SK-N-SH (cell line): ENCODE results near the gene CD36. TPM values are rescaled to one million over a fixed set of nuclear protein-coding genes. Genes with fewer than 3 reads are reported as not detected.

Experiments used
- CTCF ChIA-PET: fragments of 300-600, 350-600 bp; formaldehyde crosslinking; extraction: SDS; loops from one replicate; lab custom pipeline; 2021; lab: Yijun Ruan, JAX
- POLR2A ChIA-PET: fragments of 350-600 bp; sonication (Branson Sonifier 250); formaldehyde crosslinking; extraction: SDS; loops from one replicate; lab custom pipeline; 2020; ENCODE audit warnings: antibody characterized with exemption, inconsistent platforms; lab: Yijun Ruan, JAX
- DNase-seq: peaks from one replicate; pipeline ENCODE4 v3.0.0; 2012
- H2AFZ ChIP-seq: fragments of 200-600 bp; sonication (generic); 2 replicates; pipeline ENCODE4 v1.8.1; 2016; ENCODE audit warnings: antibody characterized with exemption, mild to moderate bottlenecking, low read depth
- H3F3A ChIP-seq: fragments of 200-600 bp; sonication (generic); replicated peaks from 2 replicates; pipeline ENCODE3; 2016; ENCODE audit warnings: antibody characterized with exemption, mild to moderate bottlenecking; ENCODE audit not compliant: insufficient read depth
- H3K27ac ChIP-seq, 2 experiments: fragments of 200-500 bp in 1 of 2; fragments of 200-600 bp in 1 of 2; sonication (Bioruptor generic) in 1 of 2; sonication (generic), shearing (Covaris generic) in 1 of 2; 2 replicates each; pipeline versions ENCODE4 v1.5.1 to v1.6.1; 2014 to 2016; ENCODE audit warnings: low read depth in 2 of 2, inconsistent platforms in 1 of 2, low read length in 1 of 2, mild to moderate bottlenecking in 1 of 2, mixed read lengths in 1 of 2
- H3K27me3 ChIP-seq: fragments of 200-600 bp; sonication (generic), shearing (Covaris generic); 2 replicates; pipeline ENCODE4 v1.6.1; 2016; ENCODE audit warnings: mixed run types; ENCODE audit not compliant: insufficient read depth
- H3K36me3 ChIP-seq, 2 experiments: fragments of 200-500 bp in 1 of 2; fragments of 200-600 bp in 1 of 2; sonication (Bioruptor generic) in 1 of 2; sonication (generic) in 1 of 2; replicated peaks in 1 of 2; 2 replicates each; pipeline versions ENCODE3 to v1.5.1; 2014 to 2016; ENCODE audit warnings: low read length in 1 of 2, mild to moderate bottlenecking in 1 of 2; ENCODE audit not compliant: insufficient read depth in 2 of 2, control insufficient read depth in 1 of 2
- H3K4me1 ChIP-seq, 2 experiments: fragments of 200-500 bp in 1 of 2; fragments of 200-600 bp in 1 of 2; sonication (Bioruptor generic) in 1 of 2; sonication (generic), shearing (Covaris generic) in 1 of 2; 2 replicates each; pipeline versions ENCODE4 v1.5.1 to v1.6.1; 2014 to 2016; ENCODE audit warnings: low read depth in 1 of 2, low read length in 1 of 2, mixed run types in 1 of 2; ENCODE audit not compliant: insufficient read depth in 2 of 2, control insufficient read depth in 1 of 2
- H3K4me2 ChIP-seq: fragments of 200-600 bp; sonication (generic), shearing (Covaris generic); 2 replicates; pipeline ENCODE4 v1.6.1; 2017; ENCODE audit warnings: mixed run types
- H3K4me3 ChIP-seq, 2 experiments: fragments of 200-500 bp in 1 of 2; fragments of 200-600 bp in 1 of 2; sonication (Bioruptor generic) in 1 of 2; sonication (generic), shearing (Covaris generic) in 1 of 2; 2 replicates each; pipeline versions ENCODE4 v1.5.1 to v1.8.1; 2014 to 2016; ENCODE audit warnings: low read depth in 2 of 2, inconsistent platforms in 1 of 2, low read length in 1 of 2, mild to moderate bottlenecking in 1 of 2, mixed read lengths in 1 of 2, moderate library complexity in 1 of 2
- H3K79me2 ChIP-seq: fragments of 200-600 bp; sonication (generic); 2 replicates; pipeline ENCODE4 v1.8.1; 2017; ENCODE audit warnings: mild to moderate bottlenecking; ENCODE audit not compliant: insufficient read depth
- H3K9ac ChIP-seq: fragments of 200-600 bp; sonication (generic); 2 replicates; pipeline ENCODE4 v1.6.1; 2017; ENCODE audit warnings: mixed run types
- H3K9me2 ChIP-seq: fragments of 200-600 bp; sonication (generic); 2 replicates; pipeline ENCODE4 v1.6.1; 2017; ENCODE audit warnings: mixed run types
- H3K9me3 ChIP-seq: fragments of 200-600 bp; sonication (generic); 2 replicates; pipeline ENCODE4 v1.6.1; 2017; ENCODE audit warnings: mixed run types, mild to moderate bottlenecking, moderate library complexity
- H4K20me1 ChIP-seq: fragments of 200-600 bp; sonication (generic); 2 replicates; pipeline ENCODE4 v1.6.1; 2017; ENCODE audit warnings: mild to moderate bottlenecking, mixed run types; ENCODE audit not compliant: insufficient read depth
- CTCF ChIP-seq: fragments of 200-600 bp; sonication (generic); IDR thresholded peaks from 2 replicates; pipeline ENCODE4 v1.6.1; 2017; ENCODE audit warnings: antibody characterized with exemption, mild to moderate bottlenecking, moderate library complexity
- ELF1 ChIP-seq: IDR thresholded peaks from 2 replicates; pipeline ENCODE4 v1.4.0; 2012
- EP300 ChIP-seq, 2 experiments: IDR thresholded peaks; 2 replicates each; pipeline versions ENCODE4 v1.4.0 to v1.6.1; 2012; ENCODE audit warnings: borderline replicate concordance in 1 of 2, low read depth in 1 of 2, low read length in 1 of 2
- EZH2phosphoT487 ChIP-seq: fragments of 200-600 bp; sonication (generic); IDR thresholded peaks from 2 replicates; pipeline ENCODE4 v1.6.1; 2017; ENCODE audit warnings: low read depth, mixed run types, mild to moderate bottlenecking, antibody characterized with exemption, moderate library complexity, borderline replicate concordance
- FOXJ3 ChIP-seq: sonication (generic); formaldehyde crosslinking; IDR thresholded peaks from 2 replicates; pipeline ENCODE4 v1.5.1; 2020; ENCODE audit warnings: mild to moderate bottlenecking, missing genetic modification reagents
- FOXM1 ChIP-seq: IDR thresholded peaks from 2 replicates; pipeline ENCODE4 v1.4.0; 2012; ENCODE audit warnings: low read depth, mild to moderate bottlenecking
- GATA2 ChIP-seq: sonication (generic); formaldehyde crosslinking; IDR thresholded peaks from 2 replicates; pipeline ENCODE4 v1.5.0; 2020; ENCODE audit warnings: mild to moderate bottlenecking, missing genetic modification reagents
- IRF3 ChIP-seq: fragments of 150-350 bp; IDR thresholded peaks from 2 replicates; pipeline ENCODE4 v1.6.1; 2016; ENCODE audit warnings: mild to moderate bottlenecking, low read depth, low read length
- JUND ChIP-seq: IDR thresholded peaks from 2 replicates; pipeline ENCODE4 v1.4.0; 2012
- NRF1 ChIP-seq: IDR thresholded peaks from 2 replicates; pipeline ENCODE4 v1.6.1; 2012; ENCODE audit warnings: low read depth, mild to moderate bottlenecking, low read length
- PBX3 ChIP-seq: IDR thresholded peaks from 2 replicates; pipeline ENCODE4; 2012
- POLR2AphosphoS5 ChIP-seq: IDR thresholded peaks from 2 replicates; pipeline ENCODE4 v1.6.1; 2012; ENCODE audit warnings: low read depth, low read length
- RAD21 ChIP-seq: IDR thresholded peaks from 2 replicates; pipeline ENCODE4 v1.6.1; 2012; ENCODE audit warnings: mild to moderate bottlenecking, low read length
- RXRA ChIP-seq: IDR thresholded peaks from 2 replicates; pipeline ENCODE4 v1.4.0; 2012; ENCODE audit warnings: low read depth, mild to moderate bottlenecking, borderline replicate concordance
- SMC3 ChIP-seq: IDR thresholded peaks from 2 replicates; pipeline ENCODE4 v1.6.1; 2012; ENCODE audit warnings: low read depth, low read length, improper control_type of control experiment
- TAF1 ChIP-seq: IDR thresholded peaks from 2 replicates; pipeline ENCODE4 v1.6.1; 2012; ENCODE audit warnings: low read depth, mild to moderate bottlenecking, low read length, moderate library complexity, borderline replicate concordance
- TCF12 ChIP-seq: IDR thresholded peaks from 2 replicates; pipeline ENCODE4 v1.4.0; 2012
- USF1 ChIP-seq: IDR thresholded peaks from 2 replicates; pipeline ENCODE4 v1.4.0; 2012; ENCODE audit warnings: low read depth, borderline replicate concordance
- YY1 ChIP-seq: IDR thresholded peaks from 2 replicates; pipeline ENCODE4 v1.4.0; 2012; ENCODE audit warnings: low read depth, mild to moderate bottlenecking
- WGBS: methylation state at CpG from one replicate; pipeline ENCODE4 v1.1.6; 2017; ENCODE audit warnings: low lambda C conversion rate; 5-methylcytosine and 5-hydroxymethylcytosine counted together
- polyA plus RNA-seq, 3 experiments: library from polyadenylated mRNA; depleted of rRNA; stranded (reverse); fragments of >200 nt; gene quantifications; 2 replicates each; pipeline ENCODE4 v1.2.3, GENCODE V29; 2012
- TF ChIP-seq, protein P1 (sequence below): fragments of 150-350 bp; IDR thresholded peaks from 2 replicates; pipeline ENCODE4 v1.6.1; 2017; ENCODE audit warnings: antibody characterized with exemption, low read length, low read depth, borderline replicate concordance

The CD36 gene
- polyA plus RNA-seq, 1 of the 3 experiments (the other 2 are of a cell fraction): 0.10 TPM

- H3K27ac ChIP-seq: no peak overlapping the region
- no peaks in the 10 kb centered on the region for H3K27me3 ChIP-seq
- no peaks in the 10 kb centered on the region for H3F3A ChIP-seq
- TF ChIP-seq GATA2 (no peak), NRF1 (no peak), EP300 (IDR thresholded peaks at IDR 0.05; ENCODE audit: borderline replicate concordance in 1 of 2, low read depth in 1 of 2, low read length in 1 of 2) (no peak), JUND (no peak), IRF3 (no peak), POLR2AphosphoS5 (no peak), FOXJ3 (CRISPR knock-in tag) (no peak), RXRA (no peak), CTCF (no peak), YY1 (no peak)
- TF ChIP-seq, protein P1, sequence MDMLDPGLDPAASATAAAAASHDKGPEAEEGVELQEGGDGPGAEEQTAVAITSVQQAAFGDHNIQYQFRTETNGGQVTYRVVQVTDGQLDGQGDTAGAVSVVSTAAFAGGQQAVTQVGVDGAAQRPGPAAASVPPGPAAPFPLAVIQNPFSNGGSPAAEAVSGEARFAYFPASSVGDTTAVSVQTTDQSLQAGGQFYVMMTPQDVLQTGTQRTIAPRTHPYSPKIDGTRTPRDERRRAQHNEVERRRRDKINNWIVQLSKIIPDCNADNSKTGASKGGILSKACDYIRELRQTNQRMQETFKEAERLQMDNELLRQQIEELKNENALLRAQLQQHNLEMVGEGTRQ: no peak
- H2AFZ ChIP-seq: no peak overlapping the region
- no peak overlapping the region for H3K9ac ChIP-seq
- no peaks in the 10 kb centered on the region for H3K36me3 ChIP-seq
- no peaks in the 10 kb centered on the region for H3K79me2 ChIP-seq
- H3K9me3 ChIP-seq: no peaks in the 10 kb centered on the region
- no peaks in the 10 kb centered on the region for H3K4me1 ChIP-seq
- H3K4me3 ChIP-seq: no peak overlapping the region
- CTCF ChIA-PET: interaction anchor here (1.0 to 4.7 kb wide), 3 partner anchors 13 to 794 kb away, joined by 4 to 32 read pairs (median 4); no protein-coding TSS in a partner anchor
- no peak overlapping the region for H3K4me2 ChIP-seq
- 99% methylated on average over 2 of the region's 2 CpGs for WGBS
- H3K9me2 ChIP-seq: no peaks in the 10 kb centered on the region
- POLR2A ChIA-PET: no interaction called here
- no peak for DNase-seq
- no peaks in the 10 kb centered on the region for H4K20me1 ChIP-seq
Measured at GRCh38 chr7:80676404-80676803, 38.0 kb downstream of the CD36 start.

DNA sequence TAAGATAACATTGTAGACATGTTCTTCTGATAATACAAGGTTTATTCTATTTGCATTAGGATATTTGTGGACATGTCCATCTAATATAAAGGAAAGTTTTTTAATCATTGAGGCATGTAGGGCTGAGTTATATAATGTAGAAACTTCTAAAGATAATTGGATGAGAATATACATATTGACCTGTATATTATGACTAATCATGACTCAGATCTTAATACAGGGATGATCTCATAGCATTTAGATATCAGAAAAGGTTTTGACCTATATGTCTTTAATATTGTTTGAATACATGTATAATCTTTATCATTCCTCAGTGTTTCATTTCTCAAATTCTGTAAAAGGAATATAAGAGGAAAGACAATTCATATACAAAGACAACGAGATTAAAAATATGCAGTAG lies 39.2 kb downstream of the CD36 start:
- POLR2A ChIA-PET: no interaction called here
- H3K4me1 ChIP-seq: no peaks in the 10 kb centered on the region
- TF ChIP-seq, protein P1: no peak
- TF ChIP-seq USF1 (no peak), EZH2phosphoT487 (no peak), IRF3 (no peak), PBX3 (no peak), TCF12 (0 out of 2 replicates have a peak, but pooled peaks have one; percentile 18), ELF1 (no peak), SMC3 (no peak), POLR2AphosphoS5 (no peak), JUND (peak; percentile 31; the same call in 1 of the 2 replicates), EP300 (IDR thresholded peaks at IDR 0.05; ENCODE audit: borderline replicate concordance in 1 of 2, low read depth in 1 of 2, low read length in 1 of 2) (no peak), RAD21 (no peak), YY1 (no peak), FOXM1 (no peak), TAF1 (no peak)

More for the DNA sequence above, 39.2 kb downstream of the CD36 start:
- Histone ChIP-seq H3F3A (peaks cover 3% of the 10 kb centered on the region), H3K79me2 (no peaks in the 10 kb centered on the region), H3K9me3 (no peaks in the 10 kb centered on the region), H3K36me3 (no peaks in the 10 kb centered on the region), H3K27me3 (no peaks in the 10 kb centered on the region), H3K9ac (no peak overlapping the region), H3K4me2 (no peak overlapping the region), H3K27ac (no peak overlapping the region), H3K9me2 (no peaks in the 10 kb centered on the region), H3K4me3 (no peak overlapping the region), H2AFZ (no peak overlapping the region), H4K20me1 (no peaks in the 10 kb centered on the region)
- CTCF ChIA-PET: interaction anchor here (1.0 to 4.7 kb wide), 3 partner anchors 14 to 248 kb away, joined by 3 to 32 read pairs (median 21); no protein-coding TSS in a partner anchor
- 82% methylated on average over 1 of the region's 1 CpG for WGBS
- DNase-seq: no peak
